Epithelial cell of esophagus (primary cell): ENCODE measurements around the gene OR4K5.

Source experiments
- DNase-seq: peaks from one replicate; pipeline ENCODE4 v3.0.0; 2010; ENCODE audit warnings: low read depth
- H3K4me3 ChIP-seq: 2 replicates; pipeline ENCODE4 v1.5.1; 2011; ENCODE audit warnings: mild to moderate bottlenecking, low read length, control low read depth
- TF ChIP-seq, protein P1 (sequence below): IDR thresholded peaks from 2 replicates; pipeline ENCODE4 v1.5.1; 2011; ENCODE audit warnings: low read depth, mild to moderate bottlenecking, low read length, control low read depth, inconsistent platforms; ENCODE audit not compliant: insufficient read depth; ENCODE audit errors: missing control alignments

The OR4K5 gene

DNA sequence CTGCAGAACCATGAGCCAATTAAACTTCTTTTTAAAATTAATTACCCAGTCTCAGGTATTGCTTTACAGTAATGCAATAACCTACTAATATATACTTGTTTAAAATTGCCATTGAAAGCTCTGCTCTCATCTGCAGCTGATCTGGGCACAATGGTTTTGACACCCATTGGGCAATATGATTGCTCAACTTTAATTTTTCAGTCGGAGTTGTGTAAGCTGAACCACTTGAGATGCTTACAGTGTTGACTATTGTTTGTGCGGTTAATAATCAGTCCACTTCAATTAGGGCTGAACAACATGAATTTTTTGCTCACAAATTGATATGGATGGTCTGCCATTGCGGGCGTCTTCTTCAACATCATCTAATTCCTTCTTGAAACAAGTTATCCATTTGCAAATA lies 18.0 kb upstream of the OR4K5 start:
- TF ChIP-seq, protein P1, sequence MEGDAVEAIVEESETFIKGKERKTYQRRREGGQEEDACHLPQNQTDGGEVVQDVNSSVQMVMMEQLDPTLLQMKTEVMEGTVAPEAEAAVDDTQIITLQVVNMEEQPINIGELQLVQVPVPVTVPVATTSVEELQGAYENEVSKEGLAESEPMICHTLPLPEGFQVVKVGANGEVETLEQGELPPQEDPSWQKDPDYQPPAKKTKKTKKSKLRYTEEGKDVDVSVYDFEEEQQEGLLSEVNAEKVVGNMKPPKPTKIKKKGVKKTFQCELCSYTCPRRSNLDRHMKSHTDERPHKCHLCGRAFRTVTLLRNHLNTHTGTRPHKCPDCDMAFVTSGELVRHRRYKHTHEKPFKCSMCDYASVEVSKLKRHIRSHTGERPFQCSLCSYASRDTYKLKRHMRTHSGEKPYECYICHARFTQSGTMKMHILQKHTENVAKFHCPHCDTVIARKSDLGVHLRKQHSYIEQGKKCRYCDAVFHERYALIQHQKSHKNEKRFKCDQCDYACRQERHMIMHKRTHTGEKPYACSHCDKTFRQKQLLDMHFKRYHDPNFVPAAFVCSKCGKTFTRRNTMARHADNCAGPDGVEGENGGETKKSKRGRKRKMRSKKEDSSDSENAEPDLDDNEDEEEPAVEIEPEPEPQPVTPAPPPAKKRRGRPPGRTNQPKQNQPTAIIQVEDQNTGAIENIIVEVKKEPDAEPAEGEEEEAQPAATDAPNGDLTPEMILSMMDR: no peak
- H3K4me3 ChIP-seq: no peak overlapping the region
- no peak for DNase-seq

DNA sequence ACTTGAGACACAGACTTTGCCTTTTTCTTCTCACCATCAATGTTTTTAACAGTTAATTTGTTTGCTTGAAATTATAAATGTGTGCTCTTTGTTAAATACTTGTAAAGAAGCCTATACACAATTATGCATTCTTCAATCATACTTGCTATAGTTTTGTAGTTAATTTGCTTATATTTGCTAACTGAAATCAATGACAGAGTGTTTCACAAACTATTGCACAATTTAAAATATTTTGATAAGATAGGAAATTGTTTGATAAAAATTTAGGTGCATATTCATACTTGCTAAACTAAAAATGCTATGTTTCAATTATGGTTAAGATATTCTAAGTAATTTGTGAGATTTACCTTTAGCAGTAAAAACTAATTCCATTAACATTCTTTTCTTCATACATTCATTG lies 13.7 kb upstream of the OR4K5 start:
- TF ChIP-seq, protein P1: no peak
- DNase-seq: no peak
- H3K4me3 ChIP-seq: no peak overlapping the region

DNA sequence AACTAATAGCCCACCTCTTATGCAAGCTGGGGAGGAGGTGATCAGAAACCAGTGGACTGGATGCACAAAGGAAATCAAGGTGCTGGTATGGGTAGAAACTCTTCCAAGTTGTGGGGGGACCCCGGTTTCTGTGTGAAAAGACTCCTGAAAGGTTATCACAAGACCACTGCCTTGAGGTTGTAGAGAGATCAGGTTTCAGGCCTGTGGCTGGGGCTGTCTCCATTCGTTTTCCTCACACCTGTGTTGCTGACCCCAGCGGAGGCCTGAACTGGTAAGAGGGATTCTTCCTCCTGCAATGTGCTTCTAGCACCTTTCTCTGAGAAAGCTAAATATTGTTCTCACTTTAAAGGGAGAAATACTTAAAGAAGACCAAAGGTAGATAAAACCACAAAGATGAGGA lies 9.3 kb upstream of the OR4K5 start:
- TF ChIP-seq, protein P1: no peak
- no peak for DNase-seq
- no peak overlapping the region for H3K4me3 ChIP-seq

DNA sequence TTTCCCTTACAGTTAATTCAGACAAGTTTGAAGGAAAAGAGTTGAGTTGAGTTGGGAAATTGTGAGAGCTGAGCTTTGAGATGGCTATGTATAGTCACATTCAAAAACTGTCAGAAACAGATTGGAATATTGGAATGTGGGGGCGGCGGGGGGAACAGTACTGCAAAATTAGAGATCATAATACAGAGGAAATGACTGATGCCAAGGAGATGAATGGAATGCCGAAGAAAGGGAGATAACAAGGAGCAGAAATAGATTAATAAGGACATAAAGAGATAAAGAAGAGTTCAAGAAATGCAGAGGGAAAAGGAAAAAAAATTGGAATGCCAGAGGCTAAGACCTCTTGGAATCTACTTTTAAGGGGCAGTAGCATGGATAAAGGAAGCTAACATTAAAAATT lies 3.2 kb upstream of the OR4K5 start:
- no peak for DNase-seq
- TF ChIP-seq, protein P1: no peak
- no peak overlapping the region for H3K4me3 ChIP-seq

DNA sequence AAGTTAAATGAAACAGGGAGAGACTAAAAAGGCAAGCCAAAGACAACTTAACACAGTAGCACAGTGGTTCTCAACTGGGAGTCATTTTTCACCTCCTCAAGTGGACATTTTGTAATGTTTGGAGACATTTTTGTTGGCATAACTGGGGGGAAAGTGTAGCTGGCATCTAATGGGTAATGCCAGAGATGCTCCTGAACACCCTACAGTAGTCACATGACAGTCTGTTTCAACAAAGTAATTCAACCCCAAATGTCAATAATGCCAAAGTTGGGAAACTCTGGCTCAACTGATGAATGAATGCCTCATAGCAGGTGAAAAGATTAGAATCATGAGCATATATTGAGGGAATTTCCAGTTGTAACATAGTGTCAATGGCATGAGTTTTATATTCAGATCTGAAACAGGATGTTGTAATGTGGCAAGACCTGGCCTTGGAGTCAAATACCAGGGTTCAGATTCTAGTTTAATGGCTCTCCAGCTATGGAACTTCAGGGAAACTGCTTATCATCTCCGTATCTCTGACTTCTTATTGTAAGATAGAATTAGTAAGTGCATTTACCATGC lies 2.4 kb upstream of the OR4K5 start:
- no peak overlapping the region for H3K4me3 ChIP-seq
- DNase-seq: no peak
- TF ChIP-seq, protein P1: no peak

DNA sequence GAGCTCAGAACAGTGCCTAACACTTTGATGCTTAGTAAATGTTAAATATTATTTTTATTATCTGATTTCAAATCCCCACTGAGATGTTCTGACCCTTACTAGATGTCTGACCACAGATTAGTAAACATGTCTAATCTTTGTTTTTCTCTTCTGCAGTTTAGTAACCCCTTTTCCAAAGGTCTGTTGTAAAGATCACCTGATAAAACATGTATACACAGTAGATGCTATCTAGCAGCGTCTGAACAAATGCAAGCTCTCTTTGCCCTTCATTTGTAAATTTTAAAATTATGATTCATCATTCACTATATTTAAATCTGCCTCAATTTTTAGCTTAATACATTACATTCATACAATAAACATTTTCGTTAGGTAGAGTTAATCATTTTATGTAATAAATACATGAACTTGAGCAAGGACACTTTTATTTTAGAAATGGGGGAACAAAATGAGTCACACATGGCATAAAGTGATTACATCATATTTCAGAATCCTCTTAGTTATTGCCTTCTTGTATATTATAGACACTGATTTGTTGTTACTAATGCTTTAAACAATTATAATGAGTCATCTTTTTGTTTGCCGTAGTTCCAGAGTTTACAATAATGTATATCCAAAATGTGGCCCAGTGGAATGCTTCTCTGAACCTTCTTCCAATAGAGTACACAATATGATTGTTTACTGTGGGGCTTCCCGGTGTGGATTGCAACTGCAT lies 1.7 kb upstream of the OR4K5 start:
- TF ChIP-seq, protein P1: no peak
- H3K4me3 ChIP-seq: no peak overlapping the region
- no peak for DNase-seq

DNA sequence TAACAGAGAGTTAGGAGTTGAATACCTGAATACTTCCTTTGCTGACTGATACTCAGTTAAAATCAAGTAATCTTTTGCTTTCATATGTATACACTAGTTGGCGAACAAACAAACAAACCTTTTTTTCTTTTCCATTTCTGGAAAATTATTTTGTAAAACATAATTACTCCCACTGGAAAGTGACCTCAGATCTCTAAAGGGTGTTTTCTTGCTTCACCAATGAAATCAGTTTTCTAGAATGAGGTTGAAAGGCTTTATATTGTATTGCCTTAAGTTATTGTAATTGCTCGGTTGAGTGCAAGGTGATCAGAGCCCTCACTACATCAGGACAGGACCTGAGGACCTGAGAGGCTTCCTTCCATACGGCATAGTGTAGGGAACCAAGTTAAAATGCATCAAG lies 10.2 kb downstream of the OR4K5 start, which contains the start of gene OR4K1:
Gene OR4K1, plus strand, starts transcription at position 301 of the 400 bp plus-strand sequence. CDS start 4,750 bp downstream, outside the sequence.
- TF ChIP-seq, protein P1: no peak
- no peak for DNase-seq
- H3K4me3 ChIP-seq: no peak within 1 kb of the TSS
